G401 (cell line): ENCODE measurements around the gene NCOA1. TPM values are rescaled to one million over a fixed set of nuclear protein-coding genes. Genes with fewer than 3 reads are reported as not detected.
A peak's percentile ranks its signal among the peaks of the same experiment; 100 is the strongest.

Experiments
- DNase-seq: peaks from one replicate; pipeline ENCODE4 v3.0.0-alpha.2; 2015; ENCODE audit warnings: low spot score
- in situ Hi-C: cut with HindIII; loops from 2 replicates; pipeline ENCODE4 v1.10.0; 2016; ENCODE audit warnings: low sequenced_read_pairs, mixed read lengths
- total RNA-seq: library from RNA; depleted of rRNA; stranded (reverse); fragments of >200 nt; shearing (Covaris generic); gene quantifications from 2 replicates; pipeline ENCODE4 v1.2.3, GENCODE V29; 2014

NCOA1 gene
- total RNA-seq, 1 experiment from 2014 or later: 8.9 TPM

DNA sequence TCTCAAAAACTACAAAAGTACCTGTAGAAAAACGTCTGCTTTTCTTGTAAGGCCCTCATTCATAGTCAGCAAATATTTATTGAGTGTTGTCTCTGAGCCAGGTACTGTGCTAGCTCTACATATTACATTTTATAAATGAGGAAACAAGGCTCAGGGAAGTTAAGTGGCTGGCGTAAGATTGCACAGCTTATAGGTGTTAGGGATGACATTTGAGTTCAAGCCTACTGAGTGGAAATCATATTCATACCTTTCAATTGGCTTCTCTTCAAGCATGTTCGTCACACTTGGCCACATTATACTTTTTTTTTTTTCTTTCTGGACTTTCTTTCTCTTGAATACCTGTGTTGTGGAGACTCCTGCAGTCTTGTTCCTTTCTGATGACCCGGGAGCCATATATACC, 5.9 kb downstream of the NCOA1 start:
- in situ Hi-C loops: no loop called here
- no peak for DNase-seq

DNA sequence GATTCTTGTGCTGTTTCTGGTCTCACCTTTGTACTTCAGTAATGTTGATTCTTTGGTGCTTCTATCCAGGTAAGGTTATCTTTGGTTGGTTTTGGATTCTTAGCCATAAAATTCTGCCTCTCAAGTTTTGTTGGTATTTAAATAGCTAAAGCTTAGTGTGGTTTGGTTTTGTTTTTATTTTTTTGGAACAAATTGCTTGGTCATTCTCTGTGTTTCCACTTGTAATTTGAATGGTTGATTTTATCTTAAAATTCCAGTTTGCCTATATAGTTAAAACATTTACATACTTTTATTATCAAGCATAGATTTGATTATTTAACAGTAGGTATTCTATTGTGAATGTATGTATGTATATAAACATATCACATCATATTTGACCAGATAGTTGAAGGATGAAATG, 6.6 kb downstream of the NCOA1 start:
- no peak for DNase-seq
- in situ Hi-C loops: no loop called here

- in situ Hi-C loops: no loop called here
- DNase-seq: peak; percentile 20
These were observed 7.1 kb downstream of the NCOA1 start for GRCh38 chr2:24498121-24498520.

DNA sequence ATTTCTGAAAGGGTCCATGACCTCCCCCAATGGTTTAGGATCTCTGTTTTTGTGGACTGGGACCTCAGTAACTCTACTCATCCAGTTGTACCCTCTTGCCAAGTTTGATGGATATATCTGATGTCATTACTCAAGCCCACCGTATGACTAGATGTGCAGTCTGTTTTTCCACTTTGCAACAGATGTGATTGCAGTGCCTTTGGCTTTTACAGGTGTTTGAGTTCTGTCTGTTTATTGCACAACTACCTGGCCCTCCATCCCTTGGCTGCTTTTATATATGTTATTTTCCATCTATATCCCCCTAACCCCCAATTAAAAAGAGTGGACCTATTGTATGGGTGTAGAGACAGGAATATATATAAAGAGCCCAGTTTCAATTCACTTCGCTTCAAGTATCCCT, 10.8 kb downstream of the NCOA1 start:
- no peak for DNase-seq
- in situ Hi-C loops: no loop called here

GRCh38 chr2:24505534-24506275, 14.7 kb downstream of the NCOA1 start:
- in situ Hi-C loops: no loop called here
- DNase-seq: no peak

DNA sequence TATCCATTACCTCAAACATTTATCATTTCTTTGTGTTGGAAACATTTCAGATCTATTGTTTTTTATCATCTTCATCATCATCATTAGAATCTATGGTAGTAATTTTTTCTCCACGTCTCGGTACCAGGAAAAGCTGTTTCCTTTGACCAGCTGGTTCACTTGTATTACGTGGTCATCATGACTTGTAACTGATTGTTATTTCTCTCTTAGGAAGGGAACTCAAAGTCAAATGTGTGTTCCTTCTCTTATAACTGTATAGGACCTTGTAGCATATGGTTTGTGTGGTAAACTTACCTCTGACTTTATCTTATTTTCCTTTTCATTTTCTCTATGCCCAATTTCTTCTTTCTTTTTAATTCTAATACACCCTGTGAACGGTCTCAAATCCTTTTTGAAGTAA, 16.5 kb downstream of the NCOA1 start:
- DNase-seq: no peak
- in situ Hi-C loops: no loop called here

- no peak for DNase-seq
- in situ Hi-C loops: no loop called here
These were observed 17.8 kb downstream of the NCOA1 start for GRCh38 chr2:24508878-24509277.

DNA sequence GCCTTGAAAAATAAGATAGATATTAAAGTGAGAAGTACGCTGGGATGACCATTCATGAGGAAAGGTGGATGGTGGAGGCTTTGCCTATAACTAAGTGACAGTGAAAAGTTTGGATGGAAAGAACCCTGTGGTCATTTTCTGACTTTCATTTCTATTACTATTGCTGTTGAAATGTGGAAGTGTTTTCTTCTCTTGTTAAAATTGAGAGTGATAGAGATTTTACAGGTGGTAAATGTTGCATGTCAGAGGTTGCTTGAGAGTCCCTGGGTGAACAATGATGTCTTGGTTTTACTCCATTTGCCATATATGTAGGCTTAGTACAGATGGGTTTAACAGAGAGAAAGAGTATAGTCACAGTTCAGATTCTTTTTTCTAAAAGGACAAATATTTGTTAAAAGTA, 18.4 kb downstream of the NCOA1 start:
- no peak for DNase-seq

GRCh38 chr2:24509840-24510239, 18.8 kb downstream of the NCOA1 start:
- in situ Hi-C loops: no loop called here
- DNase-seq: no peak

More for the DNA sequence above, 18.4 kb downstream of the NCOA1 start:
- in situ Hi-C loops: no loop called here

DNA sequence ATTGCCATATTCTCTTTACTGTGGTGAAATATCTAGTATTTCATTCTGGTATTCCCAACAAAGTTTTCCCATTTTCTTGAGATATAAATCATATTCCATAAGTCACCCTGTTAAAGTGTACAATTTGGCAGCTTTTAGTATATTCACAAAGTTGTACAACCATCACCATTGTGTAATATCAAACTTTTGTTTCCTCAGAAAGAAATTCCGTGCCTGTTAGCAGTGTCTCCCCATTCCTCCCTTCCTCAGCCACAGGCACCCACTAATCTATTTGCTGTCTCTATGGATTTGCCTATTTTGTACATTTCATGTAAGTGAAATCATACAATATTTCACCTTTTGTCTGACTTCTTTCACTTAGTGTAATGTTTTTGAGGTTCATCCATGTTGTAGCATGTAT, 19.7 kb downstream of the NCOA1 start:
- in situ Hi-C loops: no loop called here
- no peak for DNase-seq

DNA sequence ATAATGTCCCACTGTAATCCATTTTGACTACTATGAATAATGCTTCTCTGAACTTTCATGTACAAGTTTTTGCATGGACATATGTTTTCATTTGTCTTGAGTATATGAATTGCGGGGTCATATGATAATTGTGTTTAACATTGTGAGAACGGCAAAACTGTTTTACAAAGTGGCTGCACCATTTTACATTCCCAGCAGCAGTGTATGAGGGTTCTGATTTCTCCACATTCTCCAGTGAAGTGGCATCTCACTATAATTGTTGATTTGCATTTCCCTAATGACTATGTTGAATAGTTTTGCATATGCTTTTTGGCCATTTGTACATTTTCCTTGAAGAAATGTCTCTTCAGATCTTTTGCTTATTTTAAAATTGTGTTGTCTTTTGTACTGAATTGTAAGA, 20.1 kb downstream of the NCOA1 start:
- in situ Hi-C loops: no loop called here

DNA sequence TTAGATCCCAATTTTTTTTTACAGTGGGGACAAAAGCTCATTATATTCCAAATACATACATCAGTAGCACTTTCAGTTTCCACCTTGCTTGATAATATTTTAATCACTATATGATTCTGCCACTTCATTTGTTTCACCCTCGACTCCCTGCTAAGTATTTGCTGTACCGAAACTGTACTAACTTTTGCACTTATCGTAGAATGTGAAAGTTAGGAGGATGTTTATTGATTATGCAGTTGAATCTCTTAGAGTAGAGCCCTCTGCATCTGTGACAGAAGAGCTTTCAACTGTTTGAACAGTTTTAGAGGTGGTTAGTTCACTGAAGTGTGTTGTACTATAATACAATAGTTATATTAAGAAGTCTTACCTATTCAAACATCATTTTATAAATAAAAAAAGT, 20.8 kb downstream of the NCOA1 start:
- no peak for DNase-seq
- in situ Hi-C loops: no loop called here

More for the DNA sequence above, 20.1 kb downstream of the NCOA1 start:
- DNase-seq: no peak

GRCh38 chr2:24512404-24512803, 21.4 kb downstream of the NCOA1 start:
- DNase-seq: no peak
- in situ Hi-C loops: no loop called here

GRCh38 chr2:24512831-24513230, 21.8 kb downstream of the NCOA1 start:
- DNase-seq: no peak
- in situ Hi-C loops: no loop called here

DNA sequence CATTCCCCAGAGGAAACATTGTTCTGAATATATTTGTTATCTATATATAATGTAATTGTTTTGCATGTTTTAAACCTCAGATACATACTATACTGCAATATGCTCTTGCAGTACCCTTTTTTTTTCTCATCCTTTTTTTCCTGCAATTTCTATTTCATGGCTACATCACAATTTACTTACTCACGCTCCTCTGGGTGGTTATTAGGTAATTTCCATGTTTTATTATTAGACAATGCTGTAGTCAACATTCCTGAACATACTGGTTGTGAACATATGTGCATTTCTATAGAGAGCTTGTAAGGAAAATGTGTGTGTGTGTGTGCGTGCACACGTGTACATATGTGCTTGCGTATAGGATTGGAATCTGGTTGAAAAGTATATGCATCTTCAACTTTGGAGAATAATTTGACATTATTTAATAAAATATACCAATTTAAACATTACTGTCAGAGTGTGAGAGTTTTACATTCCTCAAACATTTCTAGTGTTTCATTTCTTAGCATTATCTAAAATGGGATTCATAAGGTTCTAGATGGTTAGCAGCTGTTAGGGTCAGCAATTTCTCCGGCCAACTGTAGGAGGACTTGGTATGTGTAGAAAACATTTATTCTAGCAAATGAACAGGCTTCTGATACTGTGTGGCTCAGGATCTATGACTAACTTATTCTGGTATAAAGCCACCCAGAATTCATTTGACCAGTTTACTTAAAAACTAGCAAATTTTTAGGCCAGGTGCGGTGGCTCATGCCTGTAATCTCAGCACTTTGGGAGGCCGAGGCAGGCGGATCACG, 22.4 kb downstream of the NCOA1 start:
- in situ Hi-C loops: no loop called here
- DNase-seq: no peak

DNA sequence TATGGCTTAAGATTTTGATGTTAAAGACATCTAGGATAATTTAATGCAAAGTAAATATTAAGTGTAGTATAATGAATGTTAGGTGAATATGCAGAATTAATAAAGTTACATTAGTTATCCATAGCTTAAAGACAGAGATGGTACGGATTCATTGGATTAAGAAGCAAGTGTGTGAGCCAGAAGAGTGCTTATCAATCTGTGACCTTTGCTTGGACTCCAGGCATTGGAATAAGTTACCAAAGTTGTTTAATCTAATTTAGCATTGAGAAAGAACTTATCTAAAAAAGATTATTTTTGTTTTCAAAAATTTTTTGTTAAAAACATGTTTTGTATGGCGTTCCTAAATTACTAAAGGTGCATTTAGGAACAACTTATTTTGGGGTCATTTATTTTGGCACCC, 23.8 kb downstream of the NCOA1 start:
- DNase-seq: no peak
- in situ Hi-C loops: no loop called here

DNA sequence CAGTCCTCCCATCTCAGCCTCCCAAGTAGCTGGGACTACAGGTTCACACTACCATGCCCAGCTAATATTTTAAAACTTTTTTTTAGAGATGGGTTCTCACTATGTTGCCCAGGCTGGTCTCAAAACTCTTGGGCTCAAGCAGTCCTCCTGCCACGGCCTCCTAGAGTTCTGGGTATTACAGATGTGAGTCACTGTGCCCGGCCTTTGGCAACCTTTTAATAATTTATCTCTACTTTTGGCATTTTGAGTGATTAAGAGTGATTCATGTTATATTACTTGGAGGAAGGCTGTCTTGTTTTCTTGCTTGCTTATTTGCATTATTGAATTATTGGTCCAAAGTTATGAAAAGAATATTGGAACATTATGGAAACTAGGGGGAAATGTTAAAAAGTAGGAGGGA, 24.3 kb downstream of the NCOA1 start:
- in situ Hi-C loops: no loop called here
- no peak for DNase-seq

- DNase-seq: no peak
- in situ Hi-C loops: no loop called here
These were observed 24.8 kb downstream of the NCOA1 start for GRCh38 chr2:24515831-24516230.

DNA sequence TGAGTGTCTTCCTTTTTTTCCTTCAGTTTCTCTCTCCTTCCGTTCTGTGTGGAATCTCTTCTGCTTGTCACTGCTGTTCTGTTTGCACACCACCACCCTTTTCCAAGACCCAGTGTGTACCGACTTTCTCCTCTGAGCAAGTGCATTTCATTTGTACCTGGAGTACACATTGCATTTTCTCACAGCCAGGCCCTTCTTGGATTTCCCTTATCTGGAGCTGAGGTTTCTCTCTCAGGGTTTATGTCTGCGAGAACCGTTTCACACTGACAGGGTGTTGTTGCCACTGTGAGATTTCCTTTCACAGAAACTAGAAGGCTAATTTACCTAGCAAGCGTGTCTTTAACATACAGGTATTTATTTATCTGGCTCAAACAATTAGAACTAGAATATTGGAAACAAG, 26.2 kb downstream of the NCOA1 start:
- in situ Hi-C loops: no loop called here
- no peak for DNase-seq

DNA sequence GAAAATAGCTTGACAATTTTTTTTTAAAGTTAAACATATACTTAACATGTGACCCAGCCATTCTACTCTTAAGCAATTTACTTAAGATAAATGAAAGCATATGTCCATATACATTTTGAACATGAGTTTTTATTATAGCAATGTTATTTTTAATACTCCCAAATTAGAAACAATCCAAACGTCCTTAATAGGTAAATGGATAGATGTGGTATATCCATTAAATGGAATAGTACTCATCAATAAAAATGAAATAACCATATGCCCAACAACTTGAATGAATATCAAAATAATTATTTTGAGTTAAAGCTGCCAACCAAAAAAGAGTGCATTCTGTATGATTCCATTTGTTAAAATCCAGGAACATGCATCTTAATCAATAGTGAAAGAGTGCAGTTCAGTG, 29.1 kb downstream of the NCOA1 start:
- in situ Hi-C loops: no loop called here
- DNase-seq: no peak
